NOMO-1 (cell line): ENCODE measurements around the gene DST.

Experiments
- DNase-seq, 2 experiments: peaks; one replicate each; lab custom pipeline; 2025; ENCODE audit not compliant: unreplicated experiment in 2 of 2; lab: John Stamatoyannopoulos, UW

Gene DST

GRCh38 chr6:56664029-56664428 lies 21.3 kb upstream of the DST start:
- no peak for DNase-seq

GRCh38 chr6:56663344-56663743 lies 20.7 kb upstream of the DST start:
- DNase-seq = no peak

GRCh38 chr6:56661338-56661737 lies 18.6 kb upstream of the DST start:
- DNase-seq = peak in 1 of 2 experiments; percentile 32

GRCh38 chr6:56660381-56660730 lies 17.7 kb upstream of the DST start:
- no peak for DNase-seq

GRCh38 chr6:56659721-56660380 lies 17.2 kb upstream of the DST start:
- no peak for DNase-seq

- no peak for DNase-seq
These were observed 15.6 kb upstream of the DST start for GRCh38 chr6:56658326-56658725.

- DNase-seq = peak; percentile 24 to 47
These were observed 14.7 kb upstream of the DST start for GRCh38 chr6:56657354-56657753.

- DNase-seq = no peak
These were observed 13.8 kb upstream of the DST start for GRCh38 chr6:56656466-56656865.

- DNase-seq = no peak
These were observed 13.3 kb upstream of the DST start for GRCh38 chr6:56655996-56656395.

- no peak for DNase-seq
These were observed 12.6 kb upstream of the DST start for GRCh38 chr6:56655249-56655648.

GRCh38 chr6:56652994-56653393 lies 10.3 kb upstream of the DST start:
- DNase-seq = no peak

- no peak for DNase-seq
These were observed 9.5 kb upstream of the DST start for GRCh38 chr6:56652231-56652630.

- no peak for DNase-seq
These were observed 7.5 kb upstream of the DST start for GRCh38 chr6:56650191-56650590.

GRCh38 chr6:56649782-56650181 lies 7.1 kb upstream of the DST start:
- DNase-seq = no peak

GRCh38 chr6:56649053-56649769 lies 6.5 kb upstream of the DST start:
- peak in 1 of 2 experiments; percentile 26 for DNase-seq

GRCh38 chr6:56647172-56647762 lies 4.6 kb upstream of the DST start:
- no peak for DNase-seq

GRCh38 chr6:56644366-56644765 lies 1.7 kb upstream of the DST start:
- no peak for DNase-seq

- DNase-seq = no peak
These were observed 845 bp upstream of the DST start for GRCh38 chr6:56643379-56644089.

- no peak for DNase-seq
These were observed 2.3 kb downstream of the DST start for GRCh38 chr6:56640374-56640773.

GRCh38 chr6:56638760-56639159 lies 3.9 kb downstream of the DST start:
- DNase-seq = no peak

GRCh38 chr6:56637640-56638039 lies 5.0 kb downstream of the DST start:
- DNase-seq = peak in 1 of 2 experiments; percentile 32

- DNase-seq = no peak
These were observed 14.6 kb downstream of the DST start for GRCh38 chr6:56628105-56628504.
